Glutamatergic neuron (in vitro differentiated cells): ENCODE data around the gene RNF5. TPM values are rescaled to one million over a fixed set of nuclear protein-coding genes. Genes with fewer than 3 reads are reported as not detected.

Source experiments
- DNase-seq: peaks from one replicate; pipeline ENCODE4 v3.0.0; 2022
- H3K27ac Mint-ChIP-seq: one replicate; pipeline ENCODE4 v1.8.0; 2020; ENCODE audit warnings: mild to moderate bottlenecking, mixed read lengths, inconsistent platforms; ENCODE audit not compliant: unreplicated experiment
- H3K27me3 Mint-ChIP-seq: one replicate; pipeline ENCODE4 v1.8.0; 2020; ENCODE audit warnings: mild to moderate bottlenecking, moderate library complexity, mixed read lengths, inconsistent platforms; ENCODE audit not compliant: unreplicated experiment
- H3K36me3 Mint-ChIP-seq: one replicate; pipeline ENCODE4 v1.8.0; 2020; ENCODE audit warnings: mild to moderate bottlenecking, mixed read lengths, inconsistent platforms; ENCODE audit not compliant: unreplicated experiment
- H3K4me1 Mint-ChIP-seq: one replicate; pipeline ENCODE4 v1.8.0; 2020; ENCODE audit warnings: mild to moderate bottlenecking, low read depth, mixed read lengths, inconsistent platforms; ENCODE audit not compliant: unreplicated experiment
- H3K4me3 Mint-ChIP-seq: one replicate; pipeline ENCODE4 v1.8.0; 2020; ENCODE audit warnings: mild to moderate bottlenecking, mixed read lengths, inconsistent platforms; ENCODE audit not compliant: unreplicated experiment
- H3K9me3 Mint-ChIP-seq: one replicate; pipeline ENCODE4 v1.8.0; 2020; ENCODE audit warnings: mild to moderate bottlenecking, moderate library complexity, mixed read lengths, inconsistent platforms; ENCODE audit not compliant: unreplicated experiment
- CTCF ChIP-seq: fragments of 200-600 bp; sonication (generic); IDR thresholded peaks from one replicate; pipeline ENCODE4 v1.5.0; 2021; ENCODE audit not compliant: partially characterized antibody, unreplicated experiment
- total RNA-seq: library from RNA; stranded (reverse); fragmentation: NEBNext Ultra II Directional; extraction: Animal tissue kit (Norgen Biotek cat#: 25700); gene quantifications from one replicate; pipeline ENCODE4 v1.2.1, GENCODE V29; 2021; ENCODE audit not compliant: unreplicated experiment

RNF5 gene
- total RNA-seq, 1 donor from 2014 or later = 103 TPM

GRCh38 chr6:32149092-32149755 lies 29.0 kb upstream of the RNF5 start:
- Mint-ChIP-seq H3K27me3 (peaks cover 24% of the 10 kb centered on the region), H3K36me3 (no peaks in the 10 kb centered on the region), H3K27ac (no peak overlapping the region), H3K4me3 (peak overlapping the region; percentile 54), H3K9me3 (peaks cover 11% of the 10 kb centered on the region), H3K4me1 (peaks cover 27% of the 10 kb centered on the region)
- DNase-seq = no peak
- no peak for TF ChIP-seq CTCF

GRCh38 chr6:32149932-32150870 lies 28.0 kb upstream of the RNF5 start:
- TF ChIP-seq CTCF = no peak
- no peaks in the 10 kb centered on the region for H3K36me3 Mint-ChIP-seq
- peaks cover 28% of the 10 kb centered on the region for H3K4me1 Mint-ChIP-seq
- peak overlapping the region; percentile 94 for H3K27ac Mint-ChIP-seq
- peak; percentile 52 for DNase-seq
- peaks cover 24% of the 10 kb centered on the region for H3K27me3 Mint-ChIP-seq
- peaks cover 11% of the 10 kb centered on the region for H3K9me3 Mint-ChIP-seq
- H3K4me3 Mint-ChIP-seq = peak overlapping the region; percentile 89

GRCh38 chr6:32151181-32151862 lies 26.9 kb upstream of the RNF5 start:
- H3K36me3 Mint-ChIP-seq = no peaks in the 10 kb centered on the region
- peaks cover 24% of the 10 kb centered on the region for H3K27me3 Mint-ChIP-seq
- peak overlapping the region; percentile 88 for H3K4me3 Mint-ChIP-seq
- peak overlapping the region; percentile 94 for H3K27ac Mint-ChIP-seq
- no peak for DNase-seq
- no peak for TF ChIP-seq CTCF
- peaks cover 30% of the 10 kb centered on the region for H3K4me1 Mint-ChIP-seq
- H3K9me3 Mint-ChIP-seq = peaks cover 15% of the 10 kb centered on the region

GRCh38 chr6:32151863-32152768 lies 26.1 kb upstream of the RNF5 start, which contains the start of gene PRRT1:
PRRT1 (minus strand) TSS chr6:32151939; CDS start chr6:32151827, 112 bp downstream.
- peak within 1 kb of the TSS; percentile 94 for H3K27ac Mint-ChIP-seq
- peaks cover 30% of the 10 kb centered on the region for H3K4me1 Mint-ChIP-seq

More at GRCh38 chr6:32151863-32152768, 26.1 kb upstream of the RNF5 start, which contains the start of gene PRRT1:
- peak; percentile 29 for DNase-seq
- Mint-ChIP-seq H3K27me3 (peaks cover 24% of the 10 kb centered on the region), H3K36me3 (no peaks in the 10 kb centered on the region), H3K4me3 (peak within 1 kb of the TSS; percentile 100), H3K9me3 (peaks cover 15% of the 10 kb centered on the region)
- no peak for TF ChIP-seq CTCF
